NCI-H146 treated with DMSO at 0.1 percent for 48 hours (cell line): ENCODE results near the gene SYTL1.

Experiments
- DNase-seq: peaks from one replicate; lab custom pipeline; 2025; ENCODE audit not compliant: unreplicated experiment; lab: John Stamatoyannopoulos, UW

SYTL1 gene

DNA sequence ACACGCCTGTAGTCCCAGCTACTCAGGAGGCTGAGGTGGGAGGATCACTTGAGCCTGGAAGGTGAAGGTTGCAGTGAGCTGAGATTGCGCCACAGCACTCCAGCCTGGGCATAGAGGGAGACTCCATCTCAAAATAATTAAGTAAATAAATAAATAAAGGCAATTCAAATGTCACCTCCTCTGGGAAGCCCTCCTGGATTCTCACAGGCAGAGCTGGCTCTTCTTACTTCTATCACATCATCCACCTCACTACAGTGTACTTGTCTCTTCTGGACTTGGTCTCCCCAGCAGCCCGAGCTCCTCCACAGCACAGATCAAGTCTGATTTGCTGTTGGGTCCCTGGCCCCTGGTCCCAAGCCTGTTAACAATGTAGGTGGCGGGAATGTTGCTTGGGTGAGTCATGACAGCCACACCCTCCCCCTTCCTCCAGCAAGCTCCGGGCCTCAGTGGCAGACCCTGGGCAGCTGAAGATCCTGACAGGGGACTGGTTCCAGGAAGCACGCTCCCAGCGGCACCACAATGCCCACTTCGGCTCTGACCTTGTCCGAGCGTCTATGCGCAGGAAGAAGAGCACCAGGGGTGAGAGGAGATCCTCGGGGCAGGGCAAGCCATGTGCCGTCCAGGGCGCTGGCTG, 5.3 kb downstream of the SYTL1 start:
- DNase-seq, result no peak

GRCh38 chr1:27348861-27349783, 7.3 kb downstream of the SYTL1 start:
- peak; percentile 22 for DNase-seq

GRCh38 chr1:27349784-27350662, 8.2 kb downstream of the SYTL1 start:
- DNase-seq, result peak; percentile 19

GRCh38 chr1:27350663-27351540, 9.1 kb downstream of the SYTL1 start:
- DNase-seq, result no peak

DNA sequence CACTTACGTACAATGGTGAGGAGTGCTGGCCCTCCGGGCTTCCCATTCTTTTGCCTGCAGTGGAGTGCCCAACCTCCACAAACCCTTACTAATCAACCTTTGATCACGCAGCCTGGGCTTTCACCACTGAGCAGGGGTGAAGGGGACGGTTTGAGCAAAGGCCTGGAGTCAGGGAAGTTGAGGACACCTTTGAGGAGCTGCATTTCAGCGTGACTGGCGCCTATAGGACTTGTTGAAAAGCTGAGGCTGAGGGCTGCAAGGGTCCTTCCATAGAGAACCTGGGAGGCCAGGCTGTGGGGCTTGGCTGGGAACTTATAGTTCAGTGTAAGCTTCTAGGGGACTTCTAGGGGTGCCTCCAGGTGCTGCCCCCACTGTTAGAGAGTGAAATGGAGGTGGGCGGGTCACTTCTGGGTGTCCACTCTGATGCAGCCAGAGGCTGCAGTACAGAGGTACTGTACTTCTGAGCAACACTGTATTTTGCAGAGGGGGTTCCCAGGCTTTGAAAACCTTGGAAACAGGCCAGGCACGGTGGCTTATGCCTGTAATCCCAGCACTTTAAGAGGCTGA, 9.8 kb downstream of the SYTL1 start:
- no peak for DNase-seq

DNA sequence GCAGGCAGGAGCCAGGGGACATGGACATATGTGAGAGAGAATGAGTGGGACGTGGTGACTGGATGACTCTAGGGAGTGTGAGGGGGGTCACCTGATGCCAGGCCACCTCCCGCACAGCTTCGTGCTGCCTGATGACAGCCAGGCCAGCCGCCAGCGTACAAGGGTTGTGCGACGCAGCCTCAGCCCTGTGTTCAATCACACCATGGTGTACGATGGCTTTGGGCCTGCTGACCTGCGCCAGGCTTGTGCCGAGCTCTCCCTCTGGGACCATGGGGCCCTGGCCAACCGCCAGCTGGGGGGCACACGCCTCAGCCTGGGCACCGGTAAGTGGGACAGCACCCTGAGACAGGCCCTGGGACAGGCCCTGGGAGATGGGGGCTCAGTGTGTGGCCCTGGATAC, 11.3 kb downstream of the SYTL1 start:
- DNase-seq, result no peak

DNA sequence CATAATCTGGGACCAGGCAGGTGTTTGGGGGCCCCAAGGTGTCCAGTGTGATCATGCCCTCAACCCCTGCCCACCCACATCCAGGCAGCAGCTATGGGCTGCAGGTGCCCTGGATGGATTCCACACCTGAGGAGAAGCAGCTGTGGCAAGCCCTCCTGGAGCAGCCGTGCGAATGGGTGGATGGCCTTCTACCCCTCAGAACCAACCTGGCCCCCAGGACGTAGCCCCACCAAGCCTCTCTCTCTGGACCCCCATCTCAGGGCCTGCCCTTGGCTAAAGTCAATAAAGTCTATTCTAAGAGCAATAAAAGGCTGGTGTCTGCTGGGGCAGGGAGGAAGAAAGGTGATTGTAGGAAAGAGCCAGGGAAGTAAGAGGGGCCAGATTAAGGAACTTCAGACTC, 11.8 kb downstream of the SYTL1 start:
- DNase-seq, result no peak

DNA sequence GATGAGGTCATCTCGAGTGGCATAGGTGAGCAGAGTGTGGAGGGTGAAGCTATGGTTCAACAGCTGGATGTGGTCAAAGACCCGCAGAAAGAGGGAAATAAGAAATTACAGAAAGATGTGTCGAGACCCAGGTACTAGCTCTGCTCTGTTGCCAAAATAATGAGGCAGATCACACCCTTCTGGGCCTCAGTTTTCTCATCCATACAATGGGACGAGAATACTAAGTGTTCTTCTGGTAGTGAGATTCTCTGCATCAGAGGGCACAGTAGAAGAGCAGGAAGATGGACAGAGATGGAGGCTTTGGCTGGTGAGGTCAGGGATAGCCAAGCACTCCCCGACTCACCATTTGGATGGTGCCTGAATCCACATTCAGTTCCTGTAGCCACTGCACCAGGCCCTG, 13.9 kb downstream of the SYTL1 start:
- no peak for DNase-seq

DNA sequence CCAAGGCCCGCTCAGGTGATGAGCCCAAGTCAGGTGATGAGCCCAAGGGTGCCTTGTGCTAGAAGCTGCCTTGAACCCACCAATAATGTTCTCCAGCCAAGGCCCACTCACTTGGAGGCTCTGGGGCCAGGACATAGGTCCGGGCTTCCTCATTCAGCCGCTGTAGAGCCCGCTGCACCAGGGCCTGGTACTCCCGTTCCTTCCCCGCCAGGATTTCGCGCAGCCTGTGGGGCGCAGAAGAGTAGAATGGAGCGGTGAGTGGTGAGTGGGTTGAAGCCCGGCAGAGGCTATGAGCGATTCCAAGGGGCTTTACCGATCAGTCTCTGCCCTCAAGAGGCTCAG, 14.4 kb downstream of the SYTL1 start:
- DNase-seq, result no peak

DNA sequence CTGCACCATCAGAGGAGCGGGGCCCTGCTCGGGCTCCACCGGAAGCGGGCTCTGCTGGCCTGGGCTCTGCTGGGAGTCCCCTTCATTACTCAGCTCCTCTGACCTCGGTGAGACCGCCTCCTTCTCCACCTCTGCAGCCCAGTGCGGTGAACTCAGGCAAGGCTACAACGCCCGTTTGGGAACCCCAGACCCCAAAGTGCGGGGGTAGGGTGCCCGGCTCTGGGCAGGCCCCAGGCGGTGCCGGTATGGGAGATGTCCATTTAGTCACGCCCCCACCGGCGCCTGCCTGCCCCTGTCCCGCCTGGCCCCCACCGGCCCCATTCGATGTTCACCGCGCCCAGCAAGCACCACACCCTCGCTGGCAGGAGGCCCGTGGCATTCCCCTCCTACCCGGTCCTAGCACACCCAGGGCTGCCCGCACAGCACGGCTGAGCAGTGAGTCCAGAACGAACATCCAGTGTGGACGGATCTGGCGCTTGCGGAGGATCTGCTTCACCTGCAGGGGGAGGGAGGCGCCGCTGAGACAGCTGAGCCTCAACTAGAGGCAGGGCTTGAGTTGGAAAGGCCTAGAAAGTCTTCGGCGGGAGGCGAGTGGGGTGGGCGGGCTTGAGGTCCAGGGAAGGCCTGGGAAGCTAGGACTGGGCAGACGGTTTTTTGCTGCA, 14.9 kb downstream of the SYTL1 start:
- no peak for DNase-seq

- no peak for DNase-seq
Observed at GRCh38 chr1:27357281-27358037, 15.6 kb downstream of the SYTL1 start.

- no peak for DNase-seq
Observed at GRCh38 chr1:27358038-27358927, 16.5 kb downstream of the SYTL1 start.

DNA sequence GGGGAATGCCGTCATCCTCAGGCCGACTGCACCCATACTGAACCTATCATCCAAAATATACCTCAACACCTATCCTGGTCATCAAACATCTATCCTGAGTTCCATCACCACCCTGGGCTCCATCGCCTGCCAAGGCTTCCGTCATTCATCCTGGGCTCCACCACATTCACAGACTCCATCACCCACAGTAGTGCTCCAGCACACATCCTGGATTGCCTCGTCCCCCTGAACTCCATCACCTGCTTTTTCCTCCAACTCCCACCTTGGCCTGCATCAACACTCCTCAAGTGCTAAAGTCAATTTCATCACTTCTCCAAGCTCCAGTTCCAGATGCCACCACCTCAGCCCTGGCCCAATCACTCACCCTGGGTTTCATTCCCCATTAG, 17.1 kb downstream of the SYTL1 start:
- no peak for DNase-seq

DNA sequence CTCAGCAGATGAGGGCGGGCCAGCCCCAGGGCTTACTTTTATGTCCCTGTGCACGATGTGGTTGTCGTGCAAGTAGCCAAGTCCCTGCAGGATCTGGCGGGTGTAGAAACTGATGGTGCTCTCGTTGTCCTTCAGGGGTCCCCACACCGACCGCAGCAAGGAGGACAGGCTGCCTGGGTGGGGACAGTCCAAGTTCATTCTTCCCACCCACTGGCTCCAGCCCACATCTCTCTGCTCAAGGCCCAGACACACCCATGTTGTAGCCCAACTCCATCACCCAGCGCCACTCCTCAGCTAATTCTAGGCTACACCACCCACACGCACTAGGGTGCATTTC, 18.0 kb downstream of the SYTL1 start:
- DNase-seq, result no peak

GRCh38 chr1:27360159-27361043, 18.6 kb downstream of the SYTL1 start:
- DNase-seq, result no peak

- DNase-seq, result no peak
Observed at GRCh38 chr1:27361044-27361402, 19.2 kb downstream of the SYTL1 start.

- no peak for DNase-seq
Observed at GRCh38 chr1:27361553-27361952, 19.7 kb downstream of the SYTL1 start.
